ENCODE data around the gene TRAF3IP1.

The TRAF3IP1 gene

DNA sequence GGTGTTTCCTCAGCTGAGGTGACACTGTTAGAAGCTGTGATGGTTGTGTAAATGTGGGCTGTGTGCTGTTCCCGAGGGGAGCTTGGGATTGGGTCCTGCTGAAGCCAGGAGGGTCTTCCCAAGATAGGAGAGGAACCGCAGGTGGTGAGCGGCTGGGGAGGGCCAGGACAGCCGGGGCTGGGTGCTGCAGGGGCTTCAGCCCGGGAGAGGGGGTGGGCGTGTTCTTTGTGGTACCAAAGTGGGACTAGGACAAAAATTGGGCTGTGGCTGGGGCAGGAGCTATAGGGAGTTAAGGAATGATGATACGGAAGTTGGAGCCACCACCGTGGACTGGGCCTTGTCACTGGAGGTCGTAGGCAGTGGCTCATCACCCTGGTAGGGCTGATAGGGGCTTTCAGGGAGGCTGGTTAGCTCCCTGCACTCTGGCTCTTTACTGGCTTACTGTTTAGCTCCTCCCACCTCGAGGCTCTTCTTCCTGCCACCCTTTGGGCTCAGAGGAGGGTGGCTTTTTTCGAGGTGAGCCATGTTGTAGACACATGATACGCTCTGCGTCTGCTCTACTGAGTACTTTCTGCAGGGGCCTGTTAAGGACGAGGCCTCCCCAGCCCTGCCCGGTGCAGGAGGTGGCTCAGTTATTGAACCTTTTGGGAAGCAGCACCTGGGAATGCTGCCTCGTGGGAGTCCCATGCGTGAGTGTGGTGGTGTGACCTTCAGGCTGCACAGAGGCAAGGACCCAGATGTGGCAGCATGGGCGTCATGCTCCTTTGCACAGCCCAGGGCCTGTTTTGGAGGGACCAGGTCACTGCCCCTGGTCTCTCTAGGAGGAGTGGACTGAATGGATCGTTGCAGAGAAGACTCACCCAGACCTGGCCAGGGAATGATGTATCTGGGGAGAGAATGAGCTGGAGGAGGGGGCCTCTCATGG is 128.0 kb downstream of the TRAF3IP1 start:
- DNase-seq (ENCODE audit: low read depth in 2 of 2): no peak

DNA sequence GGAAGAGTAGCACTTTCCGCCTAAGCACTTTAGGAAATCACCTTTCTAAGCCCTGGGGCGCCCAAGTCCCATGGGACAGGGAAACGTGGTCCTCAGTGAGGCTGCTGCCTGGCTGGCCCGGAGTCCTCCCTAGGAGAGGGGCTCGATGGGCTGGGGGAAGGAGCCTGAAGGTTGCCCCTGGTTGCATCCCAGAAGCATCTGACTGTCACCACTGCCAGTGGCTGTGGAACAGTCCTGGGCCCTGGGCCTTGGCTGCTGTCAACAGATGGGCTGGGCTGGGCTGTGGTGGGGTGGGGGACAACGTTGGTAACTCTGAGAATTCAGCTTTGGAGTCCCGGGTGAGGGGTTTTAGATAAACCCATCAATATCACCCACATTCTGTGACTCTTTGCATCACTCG is 128.9 kb downstream of the TRAF3IP1 start:
- no peak for DNase-seq (ENCODE audit: low read depth in 2 of 2)

DNA sequence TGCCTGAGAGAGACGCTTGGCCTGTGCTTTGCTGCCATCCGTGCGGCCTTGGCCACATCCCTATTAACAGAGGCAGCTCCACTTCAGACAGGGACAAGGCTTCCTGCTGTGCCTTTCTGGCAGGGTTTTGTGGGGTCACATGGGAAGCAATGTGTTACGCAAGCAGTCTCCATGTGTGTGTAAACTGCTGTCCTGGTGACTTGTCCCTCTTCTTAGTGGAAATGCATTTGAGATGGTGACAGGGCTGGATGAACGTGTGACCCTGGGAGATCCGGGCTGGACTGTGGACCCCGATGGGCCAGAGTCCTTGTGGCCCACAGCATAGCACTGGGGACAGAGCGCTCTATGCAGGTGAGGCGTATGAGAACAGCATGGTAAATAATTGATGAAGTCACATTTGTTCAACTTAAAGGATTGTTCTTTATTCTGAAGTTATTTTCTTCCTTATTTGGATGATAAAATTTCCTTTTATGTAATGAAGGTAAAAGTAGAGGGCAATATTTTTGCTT is 129.6 kb downstream of the TRAF3IP1 start:
- DNase-seq (ENCODE audit: low read depth in 2 of 2): no peak

DNA sequence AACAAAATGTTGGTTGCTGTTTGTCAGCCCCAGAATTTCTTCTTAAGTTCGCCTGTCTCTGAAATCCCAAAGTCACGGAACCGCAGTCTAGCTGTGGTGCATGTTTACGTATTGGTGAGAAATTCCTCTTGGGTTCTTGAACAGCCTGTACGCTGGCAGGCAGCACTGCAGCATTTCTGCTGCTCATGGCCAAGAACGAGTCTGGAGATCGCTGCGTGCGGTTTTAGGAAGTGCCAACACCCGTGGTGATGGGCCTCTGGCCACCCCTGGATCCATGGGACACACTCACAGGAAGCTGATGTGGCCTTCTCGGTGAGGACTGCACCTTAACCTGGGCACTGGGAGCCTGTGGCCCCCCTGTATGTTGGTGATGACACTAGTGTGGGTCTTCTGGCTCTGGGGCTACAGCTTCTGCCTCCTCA is 130.1 kb downstream of the TRAF3IP1 start:
- no peak for DNase-seq (ENCODE audit: low read depth in 2 of 2)
